Astrocyte (in vitro differentiated cells and primary cell): Measurements from ENCODE around the gene DDC. TPM values are rescaled to one million over a fixed set of nuclear protein-coding genes. Genes with fewer than 3 reads are reported as not detected.

Experiments
- DNase-seq: peaks from one replicate; pipeline ENCODE4 v3.0.0-alpha.2; 2010; ENCODE audit warnings: low read depth
- FAIRE-seq: peaks from 2 replicates; lab custom pipeline; 2011; peaks lifted over from hg19 to GRCh38; lab: Jason Lieb, UNC
- H2AFZ ChIP-seq: 2 replicates; pipeline ENCODE4 v1.6.0; 2012; ENCODE audit warnings: low read depth, low read length, inconsistent platforms
- H3K27ac ChIP-seq: 2 replicates; pipeline ENCODE4 v1.5.1; 2011; ENCODE audit warnings: low read depth, low read length, inconsistent platforms
- H3K27me3 ChIP-seq: 2 replicates; pipeline ENCODE4 v1.6.0; 2011; ENCODE audit warnings: low read length, inconsistent platforms; ENCODE audit not compliant: insufficient read depth
- H3K36me3 ChIP-seq: 2 replicates; pipeline ENCODE4 v1.5.1; 2011; ENCODE audit warnings: low read length, inconsistent platforms; ENCODE audit not compliant: insufficient read depth
- H3K4me1 ChIP-seq: 2 replicates; pipeline ENCODE4 v1.5.1; 2011; ENCODE audit warnings: low read length, inconsistent platforms; ENCODE audit not compliant: insufficient read depth
- H3K4me2 ChIP-seq: 2 replicates; pipeline ENCODE4 v1.6.0; 2012; ENCODE audit warnings: low read length, inconsistent platforms
- H3K4me3 ChIP-seq: 2 replicates; pipeline ENCODE4 v1.5.1; 2011; ENCODE audit warnings: low read depth, mild to moderate bottlenecking, low read length, inconsistent platforms; ENCODE audit not compliant: insufficient read depth
- H3K79me2 ChIP-seq: 2 replicates; pipeline ENCODE4 v1.6.0; 2012; ENCODE audit warnings: mild to moderate bottlenecking, low read length, inconsistent platforms; ENCODE audit not compliant: insufficient read depth
- H3K9ac ChIP-seq: 2 replicates; pipeline ENCODE4 v1.6.0; 2012; ENCODE audit warnings: mild to moderate bottlenecking, low read length, inconsistent platforms
- H3K9me3 ChIP-seq: 2 replicates; pipeline ENCODE4 v1.5.1; 2012; ENCODE audit warnings: low read depth, mild to moderate bottlenecking, low read length, inconsistent platforms; ENCODE audit not compliant: insufficient read depth
- H4K20me1 ChIP-seq: 2 replicates; pipeline ENCODE4 v1.6.0; 2012; ENCODE audit warnings: low read length, inconsistent platforms; ENCODE audit not compliant: insufficient read depth
- H3K27ac Mint-ChIP-seq: one replicate; pipeline ENCODE4 v1.8.0; 2021; ENCODE audit warnings: mild to moderate bottlenecking, mixed read lengths; ENCODE audit not compliant: unreplicated experiment
- H3K27me3 Mint-ChIP-seq: one replicate; pipeline ENCODE4 v1.8.0; 2021; ENCODE audit warnings: low read depth, mixed read lengths; ENCODE audit not compliant: unreplicated experiment
- H3K36me3 Mint-ChIP-seq: one replicate; pipeline ENCODE4 v1.8.0; 2021; ENCODE audit warnings: low read depth, mixed read lengths; ENCODE audit not compliant: unreplicated experiment
- H3K4me1 Mint-ChIP-seq: one replicate; pipeline ENCODE4 v1.8.0; 2021; ENCODE audit warnings: low read depth, mixed read lengths; ENCODE audit not compliant: unreplicated experiment
- H3K4me3 Mint-ChIP-seq: one replicate; pipeline ENCODE4 v1.8.0; 2021; ENCODE audit warnings: mild to moderate bottlenecking, moderate library complexity, mixed read lengths; ENCODE audit not compliant: unreplicated experiment
- H3K9me3 Mint-ChIP-seq: one replicate; pipeline ENCODE4 v1.8.0; 2021; ENCODE audit warnings: mild to moderate bottlenecking, mixed read lengths; ENCODE audit not compliant: unreplicated experiment
- EZH2 ChIP-seq: IDR thresholded peaks from 2 replicates; pipeline ENCODE4 v1.6.1; 2012; ENCODE audit warnings: mild to moderate bottlenecking, low read length, inconsistent platforms; ENCODE audit not compliant: insufficient read depth
- total RNA-seq: library from RNA; stranded (reverse); gene quantifications from 2 replicates; pipeline ENCODE4 v1.2.1, GENCODE V29; 2021
- TF ChIP-seq, protein P1 (sequence below): IDR thresholded peaks from 2 replicates; pipeline ENCODE4 v1.5.1; 2011; ENCODE audit warnings: low read depth, mild to moderate bottlenecking, inconsistent platforms, low read length, moderate library complexity; ENCODE audit not compliant: insufficient read depth

The DDC gene
- total RNA-seq, 1 donor from 2014 or later = not detected

GRCh38 chr7:50512384-50512783 is 52.8 kb downstream of the DDC start:
- H3K4me1 Mint-ChIP-seq = peaks cover 4% of the 10 kb centered on the region
- Histone ChIP-seq H3K4me2 (no peak overlapping the region), H3K79me2 (no peaks in the 10 kb centered on the region), H3K9ac (no peak overlapping the region), H3K27ac (no peak overlapping the region), H3K36me3 (no peaks in the 10 kb centered on the region), H3K9me3 (no peaks in the 10 kb centered on the region), H3K4me3 (no peak overlapping the region), H2AFZ (no peak overlapping the region), H3K4me1 (no peaks in the 10 kb centered on the region), H3K27me3 (no peaks in the 10 kb centered on the region), H4K20me1 (no peaks in the 10 kb centered on the region)
- TF ChIP-seq, protein P1, sequence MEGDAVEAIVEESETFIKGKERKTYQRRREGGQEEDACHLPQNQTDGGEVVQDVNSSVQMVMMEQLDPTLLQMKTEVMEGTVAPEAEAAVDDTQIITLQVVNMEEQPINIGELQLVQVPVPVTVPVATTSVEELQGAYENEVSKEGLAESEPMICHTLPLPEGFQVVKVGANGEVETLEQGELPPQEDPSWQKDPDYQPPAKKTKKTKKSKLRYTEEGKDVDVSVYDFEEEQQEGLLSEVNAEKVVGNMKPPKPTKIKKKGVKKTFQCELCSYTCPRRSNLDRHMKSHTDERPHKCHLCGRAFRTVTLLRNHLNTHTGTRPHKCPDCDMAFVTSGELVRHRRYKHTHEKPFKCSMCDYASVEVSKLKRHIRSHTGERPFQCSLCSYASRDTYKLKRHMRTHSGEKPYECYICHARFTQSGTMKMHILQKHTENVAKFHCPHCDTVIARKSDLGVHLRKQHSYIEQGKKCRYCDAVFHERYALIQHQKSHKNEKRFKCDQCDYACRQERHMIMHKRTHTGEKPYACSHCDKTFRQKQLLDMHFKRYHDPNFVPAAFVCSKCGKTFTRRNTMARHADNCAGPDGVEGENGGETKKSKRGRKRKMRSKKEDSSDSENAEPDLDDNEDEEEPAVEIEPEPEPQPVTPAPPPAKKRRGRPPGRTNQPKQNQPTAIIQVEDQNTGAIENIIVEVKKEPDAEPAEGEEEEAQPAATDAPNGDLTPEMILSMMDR = no peak
- no peak for TF ChIP-seq EZH2
- H3K4me3 Mint-ChIP-seq = no peak overlapping the region
- peaks cover 2% of the 10 kb centered on the region for H3K9me3 Mint-ChIP-seq
- peaks cover 3% of the 10 kb centered on the region for H3K36me3 Mint-ChIP-seq
- DNase-seq (no peak), FAIRE-seq (no peak)
- peaks cover 7% of the 10 kb centered on the region for H3K27me3 Mint-ChIP-seq
- H3K27ac Mint-ChIP-seq = no peak overlapping the region

GRCh38 chr7:50509459-50509858 is 55.7 kb downstream of the DDC start:
- H3K36me3 ChIP-seq = no peaks in the 10 kb centered on the region
- Mint-ChIP-seq H3K4me1 (peaks cover 6% of the 10 kb centered on the region), H3K9me3 (peaks cover 2% of the 10 kb centered on the region), H3K27ac (no peak overlapping the region), H3K4me3 (no peak overlapping the region), H3K27me3 (peaks cover 14% of the 10 kb centered on the region), H3K36me3 (peaks cover 3% of the 10 kb centered on the region)
- no peaks in the 10 kb centered on the region for H3K9me3 ChIP-seq
- H3K9ac ChIP-seq = no peak overlapping the region
- H3K4me3 ChIP-seq = no peak overlapping the region
- H3K27me3 ChIP-seq = peaks cover 2% of the 10 kb centered on the region
- H3K79me2 ChIP-seq = no peaks in the 10 kb centered on the region
- no peak for FAIRE-seq
- no peak overlapping the region for H3K27ac ChIP-seq
- H3K4me2 ChIP-seq = no peak overlapping the region
- TF ChIP-seq, protein P1 = no peak
- TF ChIP-seq EZH2 = no peak
- H2AFZ ChIP-seq = no peak overlapping the region
- H3K4me1 ChIP-seq = no peaks in the 10 kb centered on the region
- H4K20me1 ChIP-seq = no peaks in the 10 kb centered on the region
- no peak for DNase-seq

DNA sequence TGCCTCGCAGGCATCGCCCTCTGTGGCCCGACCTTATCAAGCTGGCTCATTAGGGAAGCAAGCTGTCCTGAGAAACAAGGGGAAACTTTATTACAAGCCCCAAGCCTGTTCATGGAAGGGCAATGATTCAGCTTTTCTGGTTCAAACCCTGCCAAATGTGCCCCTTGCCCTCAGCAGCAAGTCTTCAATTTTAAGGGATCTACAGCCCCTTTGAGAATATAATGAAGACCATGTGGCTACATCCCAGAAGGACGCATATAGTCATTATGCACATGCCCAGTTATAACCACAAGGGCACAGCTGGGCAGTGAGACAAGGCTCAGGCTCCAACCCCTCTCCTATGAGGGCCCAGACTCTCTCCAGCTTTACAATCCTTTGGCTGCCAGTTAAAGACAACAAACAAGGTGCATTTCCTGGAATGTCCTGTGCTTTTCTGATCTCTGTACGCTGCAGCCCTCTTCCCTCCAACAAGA is 56.7 kb downstream of the DDC start:
- Histone ChIP-seq H3K4me1 (no peaks in the 10 kb centered on the region), H3K27ac (no peak overlapping the region), H3K9ac (no peak overlapping the region), H4K20me1 (no peaks in the 10 kb centered on the region), H3K9me3 (no peaks in the 10 kb centered on the region), H2AFZ (no peak overlapping the region), H3K36me3 (no peaks in the 10 kb centered on the region), H3K4me3 (no peak overlapping the region), H3K79me2 (no peaks in the 10 kb centered on the region), H3K4me2 (no peak overlapping the region), H3K27me3 (peaks cover 2% of the 10 kb centered on the region)
- H3K4me1 Mint-ChIP-seq = peaks cover 6% of the 10 kb centered on the region
- FAIRE-seq = no peak
- no peak overlapping the region for H3K4me3 Mint-ChIP-seq
- TF ChIP-seq, protein P1 = no peak
- TF ChIP-seq EZH2 = no peak
- H3K27ac Mint-ChIP-seq = no peak overlapping the region
- peaks cover 14% of the 10 kb centered on the region for H3K27me3 Mint-ChIP-seq
- no peak for DNase-seq
- peaks cover 3% of the 10 kb centered on the region for H3K36me3 Mint-ChIP-seq
- peaks cover 2% of the 10 kb centered on the region for H3K9me3 Mint-ChIP-seq
